ENCODE results near the gene AP2S1.

Gene AP2S1

DNA sequence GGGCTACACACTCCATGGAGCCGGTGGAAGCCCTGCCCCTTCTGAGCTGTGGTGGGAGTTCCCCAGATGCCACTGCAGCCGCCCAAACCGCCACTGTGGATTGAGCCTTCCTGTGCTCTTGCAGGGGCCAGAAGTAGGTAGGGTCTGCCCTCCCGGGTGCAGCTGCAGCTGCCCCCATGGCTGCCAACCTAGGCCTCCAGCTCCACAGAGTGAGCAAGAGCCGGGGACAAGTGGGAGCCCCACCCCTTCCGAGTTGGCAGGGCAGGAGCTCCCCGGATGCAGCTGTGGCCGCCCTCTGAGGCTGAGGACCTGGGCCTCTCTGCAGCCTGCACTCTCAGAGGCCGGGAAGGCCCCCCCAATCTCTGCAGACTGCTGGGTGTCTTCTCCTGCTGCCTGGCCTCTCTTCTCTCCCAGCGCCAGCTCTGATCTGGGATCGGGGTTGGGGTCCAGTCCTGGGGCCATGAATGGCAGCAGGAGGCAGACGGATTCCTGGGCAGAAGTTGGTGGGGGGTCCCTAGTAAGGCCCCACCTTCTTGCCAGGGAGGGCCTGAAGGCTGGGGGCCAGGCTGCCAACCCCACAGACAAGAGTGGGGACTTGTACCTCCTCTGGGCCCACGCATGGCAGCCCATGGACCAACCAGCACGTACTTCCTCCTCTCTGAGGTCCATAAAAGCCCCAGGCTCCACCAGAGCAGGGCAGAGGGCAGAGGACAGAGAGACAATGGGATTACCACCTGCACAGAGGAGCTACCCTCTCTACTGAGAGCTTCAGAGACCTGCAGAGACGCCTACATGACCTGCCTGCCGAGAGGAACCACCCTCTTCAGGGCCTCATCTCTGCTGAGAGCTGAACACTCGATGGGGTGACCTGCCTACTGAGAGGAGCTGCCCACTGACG is 28.9 kb downstream of the AP2S1 start:
- no peak for TF ChIP-seq EGR1 (IDR thresholded peaks at IDR 0.05)
- no peak for TF ChIP-seq YY1 (IDR thresholded peaks at IDR 0.05; ENCODE audit: low read depth)

DNA sequence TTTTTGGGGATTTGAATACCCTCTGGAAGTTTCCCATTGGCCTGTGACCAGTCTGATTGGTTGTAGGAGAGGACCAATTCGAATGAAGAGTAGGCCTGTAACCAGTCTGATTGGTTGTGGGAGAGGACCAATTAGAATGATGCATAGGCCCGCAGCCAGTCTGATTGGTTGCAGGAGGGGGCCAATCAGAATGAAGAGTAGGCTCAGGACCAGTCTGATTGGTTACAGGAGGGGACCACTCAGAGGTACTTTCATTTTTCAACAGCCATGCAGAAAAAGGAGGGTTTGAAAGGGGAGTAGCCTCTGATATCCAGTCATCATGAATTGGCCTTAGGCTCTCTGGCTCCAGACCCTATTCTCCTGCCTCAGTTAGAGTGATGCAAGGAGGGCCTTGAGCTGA is 31.8 kb downstream of the AP2S1 start:
- no peak for TF ChIP-seq EP300 (IDR thresholded peaks at IDR 0.05; ENCODE audit: borderline replicate concordance)
- TF ChIP-seq CREB1 (IDR thresholded peaks at IDR 0.05; ENCODE audit: low read depth) = no peak
- no peak for TF ChIP-seq ZBTB7A (IDR thresholded peaks at IDR 0.05; ENCODE audit: low read depth)
- no peak for TF ChIP-seq NFIC (IDR thresholded peaks at IDR 0.05)
- TF ChIP-seq, protein P1, sequence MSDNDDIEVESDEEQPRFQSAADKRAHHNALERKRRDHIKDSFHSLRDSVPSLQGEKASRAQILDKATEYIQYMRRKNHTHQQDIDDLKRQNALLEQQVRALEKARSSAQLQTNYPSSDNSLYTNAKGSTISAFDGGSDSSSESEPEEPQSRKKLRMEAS (IDR thresholded peaks at IDR 0.05) = no peak
- no peak for TF ChIP-seq RAD21 (IDR thresholded peaks at IDR 0.05; ENCODE audit: low read depth)
- TF ChIP-seq YY1 (IDR thresholded peaks at IDR 0.05; ENCODE audit: low read depth) = no peak
- TF ChIP-seq REST (IDR thresholded peaks at IDR 0.05; ENCODE audit: low read depth) = no peak
- TF ChIP-seq EGR1 (IDR thresholded peaks at IDR 0.05) = no peak
- TF ChIP-seq TEAD4 (IDR thresholded peaks at IDR 0.05) = no peak
- no peak for TF ChIP-seq TAF1 (IDR thresholded peaks at IDR 0.05; ENCODE audit: low read depth)
- TF ChIP-seq USF1 (IDR thresholded peaks at IDR 0.05) = no peak
- no peak for TF ChIP-seq CEBPB (IDR thresholded peaks at IDR 0.05)
- TF ChIP-seq TCF12 (IDR thresholded peaks at IDR 0.05; ENCODE audit: low read depth) = no peak
- no peak for TF ChIP-seq FOXM1 (IDR thresholded peaks at IDR 0.05; ENCODE audit: borderline replicate concordance, low read depth)

DNA sequence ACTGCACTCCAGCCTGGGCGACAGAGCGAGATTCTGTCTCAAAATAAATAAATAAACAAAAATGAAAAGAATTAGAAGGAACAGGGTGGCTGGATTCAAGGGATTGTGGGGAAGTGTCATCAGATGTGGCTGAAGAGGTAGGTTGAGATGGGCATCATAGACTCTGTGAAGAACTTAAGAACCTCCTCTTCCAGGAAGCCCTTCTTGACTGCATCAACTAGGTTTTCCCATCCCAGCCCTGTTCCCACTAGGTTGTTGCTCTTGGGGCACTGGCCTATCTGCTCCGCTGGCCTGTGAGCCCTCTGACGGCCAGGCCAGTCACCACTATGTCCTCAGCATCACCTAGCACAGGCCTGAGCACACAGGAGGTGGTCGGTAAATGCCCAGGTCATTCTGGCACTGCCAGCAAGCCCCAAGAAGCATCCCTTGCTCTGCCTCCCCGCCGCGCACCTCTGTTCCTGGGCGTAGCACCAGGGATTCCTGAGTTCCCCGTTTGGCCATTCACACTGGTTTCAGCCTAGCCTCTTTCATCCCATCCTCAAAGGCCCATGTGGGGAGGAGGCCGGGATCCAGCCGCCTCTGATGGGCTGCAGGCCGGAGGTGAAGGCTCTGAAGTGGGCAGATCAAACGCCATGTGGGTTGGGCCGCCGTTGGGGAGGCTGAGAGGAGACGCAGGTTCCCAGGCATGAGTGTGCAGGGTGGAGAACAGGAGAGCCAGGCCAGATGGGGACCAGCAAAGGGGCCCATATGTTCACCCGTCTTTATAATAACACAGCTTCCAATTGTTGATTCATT is 34.6 kb downstream of the AP2S1 start:
- TF ChIP-seq TAF1 (IDR thresholded peaks at IDR 0.05; ENCODE audit: low read depth) (no peak), USF1 (IDR thresholded peaks at IDR 0.05) (no peak), ZBTB7A (IDR thresholded peaks at IDR 0.05; ENCODE audit: low read depth) (no peak), REST (IDR thresholded peaks at IDR 0.05; ENCODE audit: low read depth) (no peak), CEBPB (IDR thresholded peaks at IDR 0.05) (no peak), TCF12 (IDR thresholded peaks at IDR 0.05; ENCODE audit: low read depth) (no peak), YY1 (IDR thresholded peaks at IDR 0.05; ENCODE audit: low read depth) (no peak), FOXM1 (IDR thresholded peaks at IDR 0.05; ENCODE audit: borderline replicate concordance, low read depth) (no peak), RAD21 (IDR thresholded peaks at IDR 0.05; ENCODE audit: low read depth) (no peak), TEAD4 (IDR thresholded peaks at IDR 0.05) (no peak), NFIC (IDR thresholded peaks at IDR 0.05) (no peak), EP300 (IDR thresholded peaks at IDR 0.05; ENCODE audit: borderline replicate concordance) (no peak), EGR1 (IDR thresholded peaks at IDR 0.05) (no peak), CREB1 (IDR thresholded peaks at IDR 0.05; ENCODE audit: low read depth) (no peak)
- TF ChIP-seq, protein P1 (IDR thresholded peaks at IDR 0.05) = no peak

DNA sequence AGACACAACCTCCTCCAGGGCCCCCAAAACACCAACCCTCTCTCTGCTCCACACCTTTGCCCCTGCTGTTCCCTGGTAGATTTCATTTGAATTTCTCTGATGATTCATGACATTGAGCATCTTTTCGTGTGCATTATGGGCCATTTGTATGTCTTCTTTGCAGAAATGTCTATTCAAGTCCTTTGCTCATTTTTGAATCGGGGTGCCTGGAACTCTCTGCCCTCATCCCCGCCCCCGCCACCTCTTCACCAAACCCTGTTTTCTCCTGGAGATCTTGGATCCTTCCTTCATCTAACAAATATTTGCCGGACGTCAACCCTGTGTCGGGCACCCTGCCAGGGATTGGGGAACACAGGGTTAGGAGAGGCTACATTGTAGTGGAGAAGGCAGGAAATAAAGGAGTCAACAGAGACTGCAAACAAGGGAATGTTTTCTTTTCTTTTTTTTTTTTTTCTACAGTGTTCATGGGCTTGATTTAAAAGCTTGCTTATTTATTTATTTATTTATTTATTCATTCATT is 36.7 kb downstream of the AP2S1 start:
- no peak for TF ChIP-seq RAD21 (IDR thresholded peaks at IDR 0.05; ENCODE audit: low read depth)
- TF ChIP-seq EP300 (IDR thresholded peaks at IDR 0.05; ENCODE audit: borderline replicate concordance) = no peak
- no peak for TF ChIP-seq TAF1 (IDR thresholded peaks at IDR 0.05; ENCODE audit: low read depth)
- TF ChIP-seq CREB1 (IDR thresholded peaks at IDR 0.05; ENCODE audit: low read depth) = no peak
- no peak for TF ChIP-seq NFIC (IDR thresholded peaks at IDR 0.05)
- TF ChIP-seq ZBTB7A (IDR thresholded peaks at IDR 0.05; ENCODE audit: low read depth) = no peak
- TF ChIP-seq TCF12 (IDR thresholded peaks at IDR 0.05; ENCODE audit: low read depth) = no peak
- no peak for TF ChIP-seq USF1 (IDR thresholded peaks at IDR 0.05)
- no peak for TF ChIP-seq REST (IDR thresholded peaks at IDR 0.05; ENCODE audit: low read depth)
- no peak for TF ChIP-seq FOXM1 (IDR thresholded peaks at IDR 0.05; ENCODE audit: borderline replicate concordance, low read depth)
- TF ChIP-seq, protein P1 (IDR thresholded peaks at IDR 0.05) = no peak
- TF ChIP-seq YY1 (IDR thresholded peaks at IDR 0.05; ENCODE audit: low read depth) = no peak
- TF ChIP-seq TEAD4 (IDR thresholded peaks at IDR 0.05) = no peak
- no peak for TF ChIP-seq EGR1 (IDR thresholded peaks at IDR 0.05)
